Stimulated activated CD4-positive, alpha-beta T cell treated with anti-CD3 and anti-CD28 coated beads, TNF-alpha, amount 100 ng/mL, for 24 hours (primary cell): ENCODE results near the gene RUNX3.
A peak's percentile ranks its signal among the peaks of the same experiment; 100 is the strongest.

Experiments used
- DNase-seq, 3 experiments: peaks; one replicate each; pipeline ENCODE4 v3.0.0-alpha.2; 2020; ENCODE audit warnings: low read depth in 3 of 3

RUNX3 gene

GRCh38 chr1:24946861-24947658 is 17.0 kb upstream of the RUNX3 start:
- no peak for DNase-seq

GRCh38 chr1:24945354-24946326 is 15.6 kb upstream of the RUNX3 start:
- no peak for DNase-seq

- no peak for DNase-seq
Observed at GRCh38 chr1:24944318-24944717, 14.2 kb upstream of the RUNX3 start.

GRCh38 chr1:24942789-24943188 is 12.7 kb upstream of the RUNX3 start:
- DNase-seq: no peak

GRCh38 chr1:24941564-24941963 is 11.5 kb upstream of the RUNX3 start:
- no peak for DNase-seq

- DNase-seq: no peak
Observed at GRCh38 chr1:24940231-24940630, 10.2 kb upstream of the RUNX3 start.

GRCh38 chr1:24939675-24940193 is 9.7 kb upstream of the RUNX3 start:
- DNase-seq: no peak

- no peak for DNase-seq
Observed at GRCh38 chr1:24939040-24939674, 9.1 kb upstream of the RUNX3 start.

- DNase-seq: no peak
Observed at GRCh38 chr1:24938276-24938675, 8.2 kb upstream of the RUNX3 start.

- DNase-seq: no peak
Observed at GRCh38 chr1:24936684-24937083, 6.6 kb upstream of the RUNX3 start.

GRCh38 chr1:24935615-24936484 is 5.8 kb upstream of the RUNX3 start:
- no peak for DNase-seq

GRCh38 chr1:24935196-24935526 is 5.1 kb upstream of the RUNX3 start:
- DNase-seq: no peak

- DNase-seq: no peak
Observed at GRCh38 chr1:24934310-24935195, 4.5 kb upstream of the RUNX3 start.

GRCh38 chr1:24933468-24933867 is 3.4 kb upstream of the RUNX3 start:
- DNase-seq: no peak

GRCh38 chr1:24932725-24933294 is 2.7 kb upstream of the RUNX3 start:
- DNase-seq: no peak

GRCh38 chr1:24932284-24932683 is 2.2 kb upstream of the RUNX3 start:
- DNase-seq: peak in 2 of 3 experiments; percentile 44 to 63

GRCh38 chr1:24931468-24932231 is 1.6 kb upstream of the RUNX3 start:
- no peak for DNase-seq

- no peak for DNase-seq
Observed at GRCh38 chr1:24931146-24931467, 1.0 kb upstream of the RUNX3 start.
